Measurements from ENCODE around the gene TMEM132E.

DNA sequence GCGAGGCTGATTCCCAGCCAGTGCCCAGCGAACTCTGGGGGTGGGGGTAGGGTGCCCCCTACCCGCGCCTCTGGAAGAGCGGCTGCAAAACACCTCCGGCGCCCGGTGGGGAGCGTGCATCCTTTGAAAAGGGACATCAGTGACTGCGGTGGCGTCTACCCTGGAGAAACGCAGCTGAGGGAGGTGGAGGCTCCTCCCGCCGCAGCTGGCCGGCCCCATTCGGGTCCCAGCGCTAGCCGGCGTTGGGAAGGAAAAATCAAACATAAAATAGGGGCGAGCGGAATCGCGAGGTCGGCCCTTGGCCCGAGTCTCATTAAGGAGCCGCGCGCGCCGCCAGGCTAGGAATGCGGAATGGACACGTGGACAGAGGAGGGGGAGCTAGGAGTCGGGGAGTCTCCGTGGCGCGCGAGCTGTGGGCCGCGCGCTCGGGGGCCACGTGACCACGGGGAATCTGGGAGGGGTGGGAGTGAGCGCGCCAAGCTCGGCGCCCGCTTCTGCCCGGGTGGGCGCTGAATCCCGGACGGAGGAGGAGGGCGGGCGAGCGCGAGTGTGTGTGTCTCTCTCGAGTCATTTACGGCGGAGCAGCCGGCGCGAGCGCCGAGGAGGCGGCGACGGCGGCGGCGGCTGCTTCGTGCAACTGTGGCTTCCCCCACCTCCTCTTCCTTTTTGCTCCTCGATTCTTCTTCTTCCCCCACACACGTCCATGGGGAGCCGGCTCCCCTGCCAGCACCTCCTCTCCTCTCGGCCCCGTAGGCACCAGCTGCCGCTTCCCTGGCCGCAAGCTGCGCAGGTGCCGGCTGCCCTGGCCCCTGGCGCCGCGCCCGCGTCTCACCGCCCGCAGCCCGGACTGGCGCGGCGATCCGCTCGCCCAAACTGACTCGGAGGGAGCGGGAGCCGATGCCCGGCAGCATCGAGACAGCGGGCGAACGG, at the start of gene TMEM132E:
- TF ChIP-seq, protein P1, sequence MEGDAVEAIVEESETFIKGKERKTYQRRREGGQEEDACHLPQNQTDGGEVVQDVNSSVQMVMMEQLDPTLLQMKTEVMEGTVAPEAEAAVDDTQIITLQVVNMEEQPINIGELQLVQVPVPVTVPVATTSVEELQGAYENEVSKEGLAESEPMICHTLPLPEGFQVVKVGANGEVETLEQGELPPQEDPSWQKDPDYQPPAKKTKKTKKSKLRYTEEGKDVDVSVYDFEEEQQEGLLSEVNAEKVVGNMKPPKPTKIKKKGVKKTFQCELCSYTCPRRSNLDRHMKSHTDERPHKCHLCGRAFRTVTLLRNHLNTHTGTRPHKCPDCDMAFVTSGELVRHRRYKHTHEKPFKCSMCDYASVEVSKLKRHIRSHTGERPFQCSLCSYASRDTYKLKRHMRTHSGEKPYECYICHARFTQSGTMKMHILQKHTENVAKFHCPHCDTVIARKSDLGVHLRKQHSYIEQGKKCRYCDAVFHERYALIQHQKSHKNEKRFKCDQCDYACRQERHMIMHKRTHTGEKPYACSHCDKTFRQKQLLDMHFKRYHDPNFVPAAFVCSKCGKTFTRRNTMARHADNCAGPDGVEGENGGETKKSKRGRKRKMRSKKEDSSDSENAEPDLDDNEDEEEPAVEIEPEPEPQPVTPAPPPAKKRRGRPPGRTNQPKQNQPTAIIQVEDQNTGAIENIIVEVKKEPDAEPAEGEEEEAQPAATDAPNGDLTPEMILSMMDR (IDR thresholded peaks at IDR 0.05; ENCODE audit: poor library complexity): no peak
- TF ChIP-seq EZH2phosphoT487 (IDR thresholded peaks at IDR 0.05; ENCODE audit: low read depth, severe bottlenecking, unreplicated experiment): peak; percentile 21
- peak; percentile 21 for TF ChIP-seq EZH2 (IDR thresholded peaks at IDR 0.05; ENCODE audit: borderline replicate concordance)
